ENCODE data around the gene TLCD4. TPM values are rescaled to one million over a fixed set of nuclear protein-coding genes. Genes with fewer than 3 reads are reported as not detected.

TLCD4 gene
- total RNA-seq, 1 donor from 2014 or later = 0.24 TPM

GRCh38 chr1:95118067-95118499, 928 bp downstream of the TLCD4 start:
- no peak for TF ChIP-seq CTCF (IDR thresholded peaks at IDR 0.05)
- Mint-ChIP-seq H3K36me3 (ENCODE audit: low read depth) (peaks cover 2% of the 10 kb centered on the region), H3K27me3 (peaks cover 41% of the 10 kb centered on the region), H3K9me3 (no peaks in the 10 kb centered on the region), H3K4me1 (peaks cover 7% of the 10 kb centered on the region), H3K27ac (no peak overlapping the region), H3K4me3 (peak overlapping the region; percentile 85)
- ChIA-PET POLR2A (interaction anchor here (2.0 kb wide), 1 partner anchor 116 kb away, joined by 10 read pairs; the partner anchor contains the start of gene RWDD3), CTCF (interaction anchor here (1.6 kb wide), 1 partner anchor 115 kb away, joined by 13 read pairs; the partner anchor contains the start of gene RWDD3)
- DNase-seq = no peak
- ATAC-seq (ENCODE audit: low read depth) = no peak
- intact Hi-C loops (cut with micrococcal nuclease) = no loop called here

- Mint-ChIP-seq H3K27ac (no peak overlapping the region), H3K9me3 (no peaks in the 10 kb centered on the region), H3K36me3 (ENCODE audit: low read depth) (peaks cover 2% of the 10 kb centered on the region), H3K27me3 (peaks cover 44% of the 10 kb centered on the region), H3K4me3 (no peak overlapping the region), H3K4me1 (peaks cover 7% of the 10 kb centered on the region)
- intact Hi-C loops (cut with micrococcal nuclease) = no loop called here
- CTCF ChIA-PET = interaction anchor here (1.2 kb wide), 1 partner anchor 115 kb away, joined by 5 read pairs; the partner anchor contains the start of gene RWDD3
- no peak for TF ChIP-seq CTCF (IDR thresholded peaks at IDR 0.05)
- POLR2A ChIA-PET = no interaction called here
- no peak for ATAC-seq (ENCODE audit: low read depth)
- DNase-seq = no peak
Observed at GRCh38 chr1:95118710-95119109, 1.6 kb downstream of the TLCD4 start.

- ChIA-PET POLR2A (no interaction called here), CTCF (interaction anchor here (1.2 kb wide), 1 partner anchor 115 kb away, joined by 5 read pairs; the partner anchor contains the start of gene RWDD3)
- Mint-ChIP-seq H3K9me3 (no peaks in the 10 kb centered on the region), H3K36me3 (ENCODE audit: low read depth) (peaks cover 2% of the 10 kb centered on the region), H3K4me3 (no peak overlapping the region), H3K27me3 (peaks cover 44% of the 10 kb centered on the region), H3K27ac (no peak overlapping the region), H3K4me1 (peaks cover 7% of the 10 kb centered on the region)
- no peak for ATAC-seq (ENCODE audit: low read depth)
- DNase-seq = no peak
- no peak for TF ChIP-seq CTCF (IDR thresholded peaks at IDR 0.05)
- intact Hi-C loops (cut with micrococcal nuclease) = no loop called here
Observed at GRCh38 chr1:95119273-95119672, 2.1 kb downstream of the TLCD4 start.

- H3K9me3 Mint-ChIP-seq = no peaks in the 10 kb centered on the region
- H3K27ac Mint-ChIP-seq = no peak overlapping the region
Observed at GRCh38 chr1:95122151-95122697, 5.1 kb downstream of the TLCD4 start.

GRCh38 chr1:95124342-95124741, 7.2 kb downstream of the TLCD4 start:
- H3K27me3 Mint-ChIP-seq = peaks cover 29% of the 10 kb centered on the region
- DNase-seq (no peak), ATAC-seq (ENCODE audit: low read depth) (no peak)
- no peaks in the 10 kb centered on the region for H3K36me3 Mint-ChIP-seq (ENCODE audit: low read depth)
- no peak for TF ChIP-seq CTCF (IDR thresholded peaks at IDR 0.05)
- H3K27ac Mint-ChIP-seq = no peak overlapping the region
- intact Hi-C loops (cut with micrococcal nuclease) = no loop called here
- ChIA-PET POLR2A (no interaction called here), CTCF (no interaction called here)
- no peaks in the 10 kb centered on the region for H3K4me1 Mint-ChIP-seq
- H3K9me3 Mint-ChIP-seq = no peaks in the 10 kb centered on the region
- no peak overlapping the region for H3K4me3 Mint-ChIP-seq

More at GRCh38 chr1:95122151-95122697, 5.1 kb downstream of the TLCD4 start:
- TF ChIP-seq CTCF (IDR thresholded peaks at IDR 0.05) = no peak
- Mint-ChIP-seq H3K36me3 (ENCODE audit: low read depth) (no peaks in the 10 kb centered on the region), H3K4me3 (no peak overlapping the region), H3K27me3 (peaks cover 41% of the 10 kb centered on the region), H3K4me1 (peaks cover 4% of the 10 kb centered on the region)
- CTCF ChIA-PET = no interaction called here
- ATAC-seq (ENCODE audit: low read depth) (no peak), DNase-seq (no peak)
- POLR2A ChIA-PET = no interaction called here
- intact Hi-C loops (cut with micrococcal nuclease) = no loop called here
